ENCODE data around the gene KIF13A. TPM values are rescaled to one million over a fixed set of nuclear protein-coding genes. Genes with fewer than 3 reads are reported as not detected.

The KIF13A gene
- total and polyA plus RNA-seq, 9 of the 15 experiments (the other 6 are each of a cell fraction or from before 2014, with no cell fraction given) = 3.6 to 44.3 (median 29.7) TPM

DNA sequence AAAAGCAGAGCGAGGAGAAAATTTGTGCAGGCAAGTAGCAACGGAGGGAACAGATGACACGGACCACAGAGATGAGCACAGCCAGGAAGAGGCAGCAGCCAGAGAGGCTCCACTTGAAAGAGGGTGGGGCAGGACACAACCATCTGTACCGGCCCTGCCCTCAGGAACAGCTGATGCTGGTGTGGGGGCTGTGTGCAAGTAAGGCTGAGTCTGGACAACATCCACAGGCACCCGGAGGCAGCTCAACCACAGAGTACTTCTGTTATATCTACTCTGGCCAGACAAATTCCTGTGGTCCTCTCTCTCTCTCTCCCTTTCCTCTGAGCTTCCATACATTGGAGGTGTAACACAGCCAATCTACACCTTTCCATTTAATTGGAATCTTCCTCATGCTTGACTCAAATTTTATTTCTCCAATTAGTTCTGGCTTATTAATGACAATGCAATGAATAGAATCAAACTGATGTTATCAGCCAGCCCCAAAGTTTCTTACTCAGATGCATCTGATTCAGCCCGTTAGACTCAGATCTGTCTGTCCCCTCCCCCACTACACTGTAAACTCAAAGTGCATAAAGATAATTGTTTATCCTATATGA lies 24.9 kb downstream of the KIF13A start (continued):
- TF ChIP-seq HIVEP1 (CRISPR knock-in tag; IDR thresholded peaks at IDR 0.05) (no peak), PPARD (CRISPR knock-in tag; IDR thresholded peaks at IDR 0.05) (no peak), ZNF354B (CRISPR knock-in tag; IDR thresholded peaks at IDR 0.05) (no peak), SMARCA4 (IDR thresholded peaks at IDR 0.05) (peak; percentile 98), NONO (IDR thresholded peaks at IDR 0.05; ENCODE audit: low read depth in 2 of 2, low read length in 1 of 2) (peak in 1 of 2 experiments; percentile 85; a peak in 2 of 4 replicates), STAG1 (CRISPR knock-in tag; IDR thresholded peaks at IDR 0.05; ENCODE audit: borderline replicate concordance) (no peak), CBX3 (IDR thresholded peaks at IDR 0.05; ENCODE audit: borderline replicate concordance in 1 of 2, low read length in 2 of 2) (peak in 1 of 2 experiments; percentile 91; a peak in 1 of 3 replicates), ETV6 (IDR thresholded peaks at IDR 0.05; ENCODE audit: borderline replicate concordance in 1 of 2, low read depth in 2 of 2, low read length in 1 of 2) (peak in 1 of 2 experiments; percentile 85; a peak in 2 of 4 replicates), ETV6 (CRISPR knock-in tag; IDR thresholded peaks at IDR 0.05; ENCODE audit: borderline replicate concordance) (no peak), RBM39 (optimal IDR thresholded peaks at IDR 0.05; ENCODE audit: low read depth, low read length) (no peak), HNRNPLL (IDR thresholded peaks at IDR 0.05; ENCODE audit: low read depth, low read length, poor library complexity, severe bottlenecking) (no peak), POLR3A (IDR thresholded peaks at IDR 0.05; ENCODE audit: borderline replicate concordance, extremely low read depth, insufficient read depth, insufficient read length) (no peak), MTA1 (IDR thresholded peaks at IDR 0.05; ENCODE audit: borderline replicate concordance) (peak; percentile 84), TRIM25 (IDR thresholded peaks at IDR 0.05; ENCODE audit: borderline replicate concordance) (no peak), BDP1 (IDR thresholded peaks at IDR 0.05; ENCODE audit: insufficient read depth, insufficient read length) (no peak)
- TF ChIP-seq, protein P1, sequence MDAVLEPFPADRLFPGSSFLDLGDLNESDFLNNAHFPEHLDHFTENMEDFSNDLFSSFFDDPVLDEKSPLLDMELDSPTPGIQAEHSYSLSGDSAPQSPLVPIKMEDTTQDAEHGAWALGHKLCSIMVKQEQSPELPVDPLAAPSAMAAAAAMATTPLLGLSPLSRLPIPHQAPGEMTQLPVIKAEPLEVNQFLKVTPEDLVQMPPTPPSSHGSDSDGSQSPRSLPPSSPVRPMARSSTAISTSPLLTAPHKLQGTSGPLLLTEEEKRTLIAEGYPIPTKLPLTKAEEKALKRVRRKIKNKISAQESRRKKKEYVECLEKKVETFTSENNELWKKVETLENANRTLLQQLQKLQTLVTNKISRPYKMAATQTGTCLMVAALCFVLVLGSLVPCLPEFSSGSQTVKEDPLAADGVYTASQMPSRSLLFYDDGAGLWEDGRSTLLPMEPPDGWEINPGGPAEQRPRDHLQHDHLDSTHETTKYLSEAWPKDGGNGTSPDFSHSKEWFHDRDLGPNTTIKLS (IDR thresholded peaks at IDR 0.05; ENCODE audit: borderline replicate concordance, low read depth) = no peak
- TF ChIP-seq, protein P2, sequence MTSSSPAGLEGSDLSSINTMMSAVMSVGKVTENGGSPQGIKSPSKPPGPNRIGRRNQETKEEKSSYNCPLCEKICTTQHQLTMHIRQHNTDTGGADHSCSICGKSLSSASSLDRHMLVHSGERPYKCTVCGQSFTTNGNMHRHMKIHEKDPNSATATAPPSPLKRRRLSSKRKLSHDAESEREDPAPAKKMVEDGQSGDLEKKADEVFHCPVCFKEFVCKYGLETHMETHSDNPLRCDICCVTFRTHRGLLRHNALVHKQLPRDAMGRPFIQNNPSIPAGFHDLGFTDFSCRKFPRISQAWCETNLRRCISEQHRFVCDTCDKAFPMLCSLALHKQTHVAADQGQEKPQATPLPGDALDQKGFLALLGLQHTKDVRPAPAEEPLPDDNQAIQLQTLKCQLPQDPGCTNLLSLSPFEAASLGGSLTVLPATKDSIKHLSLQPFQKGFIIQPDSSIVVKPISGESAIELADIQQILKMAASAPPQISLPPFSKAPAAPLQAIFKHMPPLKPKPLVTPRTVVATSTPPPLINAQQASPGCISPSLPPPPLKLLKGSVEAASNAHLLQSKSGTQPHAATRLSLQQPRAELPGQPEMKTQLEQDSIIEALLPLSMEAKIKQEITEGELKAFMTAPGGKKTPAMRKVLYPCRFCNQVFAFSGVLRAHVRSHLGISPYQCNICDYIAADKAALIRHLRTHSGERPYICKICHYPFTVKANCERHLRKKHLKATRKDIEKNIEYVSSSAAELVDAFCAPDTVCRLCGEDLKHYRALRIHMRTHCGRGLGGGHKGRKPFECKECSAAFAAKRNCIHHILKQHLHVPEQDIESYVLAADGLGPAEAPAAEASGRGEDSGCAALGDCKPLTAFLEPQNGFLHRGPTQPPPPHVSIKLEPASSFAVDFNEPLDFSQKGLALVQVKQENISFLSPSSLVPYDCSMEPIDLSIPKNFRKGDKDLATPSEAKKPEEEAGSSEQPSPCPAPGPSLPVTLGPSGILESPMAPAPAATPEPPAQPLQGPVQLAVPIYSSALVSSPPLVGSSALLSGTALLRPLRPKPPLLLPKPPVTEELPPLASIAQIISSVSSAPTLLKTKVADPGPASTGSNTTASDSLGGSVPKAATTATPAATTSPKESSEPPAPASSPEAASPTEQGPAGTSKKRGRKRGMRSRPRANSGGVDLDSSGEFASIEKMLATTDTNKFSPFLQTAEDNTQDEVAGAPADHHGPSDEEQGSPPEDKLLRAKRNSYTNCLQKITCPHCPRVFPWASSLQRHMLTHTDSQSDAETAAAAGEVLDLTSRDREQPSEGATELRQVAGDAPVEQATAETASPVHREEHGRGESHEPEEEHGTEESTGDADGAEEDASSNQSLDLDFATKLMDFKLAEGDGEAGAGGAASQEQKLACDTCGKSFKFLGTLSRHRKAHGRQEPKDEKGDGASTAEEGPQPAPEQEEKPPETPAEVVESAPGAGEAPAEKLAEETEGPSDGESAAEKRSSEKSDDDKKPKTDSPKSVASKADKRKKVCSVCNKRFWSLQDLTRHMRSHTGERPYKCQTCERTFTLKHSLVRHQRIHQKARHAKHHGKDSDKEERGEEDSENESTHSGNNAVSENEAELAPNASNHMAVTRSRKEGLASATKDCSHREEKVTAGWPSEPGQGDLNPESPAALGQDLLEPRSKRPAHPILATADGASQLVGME (CRISPR knock-in tag; IDR thresholded peaks at IDR 0.05) = no peak; the same call in 1 of the 2 replicates
- TF ChIP-seq, protein P3, sequence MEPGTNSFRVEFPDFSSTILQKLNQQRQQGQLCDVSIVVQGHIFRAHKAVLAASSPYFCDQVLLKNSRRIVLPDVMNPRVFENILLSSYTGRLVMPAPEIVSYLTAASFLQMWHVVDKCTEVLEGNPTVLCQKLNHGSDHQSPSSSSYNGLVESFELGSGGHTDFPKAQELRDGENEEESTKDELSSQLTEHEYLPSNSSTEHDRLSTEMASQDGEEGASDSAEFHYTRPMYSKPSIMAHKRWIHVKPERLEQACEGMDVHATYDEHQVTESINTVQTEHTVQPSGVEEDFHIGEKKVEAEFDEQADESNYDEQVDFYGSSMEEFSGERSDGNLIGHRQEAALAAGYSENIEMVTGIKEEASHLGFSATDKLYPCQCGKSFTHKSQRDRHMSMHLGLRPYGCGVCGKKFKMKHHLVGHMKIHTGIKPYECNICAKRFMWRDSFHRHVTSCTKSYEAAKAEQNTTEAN (CRISPR knock-in tag; IDR thresholded peaks at IDR 0.05) = no peak
